GM08714 (cell line): ENCODE data around the gene IL19.

ENCODE experiments used
- H3K4me3 ChIP-seq: fragments of 200-500 bp; sonication (Bioruptor generic); 2 replicates; pipeline ENCODE4 v1.5.1; 2014; ENCODE audit warnings: mild to moderate bottlenecking, low read length, inconsistent platforms
- ZNF274 ChIP-seq: IDR thresholded peaks from 2 replicates; pipeline ENCODE4 v1.6.1; 2012; ENCODE audit warnings: mild to moderate bottlenecking, low read depth, low read length

IL19 gene

GRCh38 chr1:206878456-206878855 is 107.9 kb downstream of the IL19 start:
- no peak for TF ChIP-seq ZNF274
- H3K4me3 ChIP-seq: no peak overlapping the region

- H3K4me3 ChIP-seq: no peak overlapping the region
- TF ChIP-seq ZNF274: no peak
Observed at GRCh38 chr1:206880314-206880713, 109.7 kb downstream of the IL19 start.

- H3K4me3 ChIP-seq: no peak overlapping the region
- no peak for TF ChIP-seq ZNF274
Observed at GRCh38 chr1:206882555-206882954, 112.0 kb downstream of the IL19 start.

GRCh38 chr1:206883160-206883559 is 112.6 kb downstream of the IL19 start:
- no peak overlapping the region for H3K4me3 ChIP-seq
- no peak for TF ChIP-seq ZNF274

GRCh38 chr1:206883876-206884275 is 113.3 kb downstream of the IL19 start:
- no peak for TF ChIP-seq ZNF274

GRCh38 chr1:206885341-206886060 is 114.9 kb downstream of the IL19 start:
- H3K4me3 ChIP-seq: no peak overlapping the region
- no peak for TF ChIP-seq ZNF274

More at GRCh38 chr1:206883876-206884275, 113.3 kb downstream of the IL19 start:
- H3K4me3 ChIP-seq: no peak overlapping the region

- no peak overlapping the region for H3K4me3 ChIP-seq
- no peak for TF ChIP-seq ZNF274
Observed at GRCh38 chr1:206886831-206887230, 116.3 kb downstream of the IL19 start.

- no peak overlapping the region for H3K4me3 ChIP-seq
- TF ChIP-seq ZNF274: no peak
Observed at GRCh38 chr1:206887701-206888100, 117.1 kb downstream of the IL19 start.

- TF ChIP-seq ZNF274: no peak
- H3K4me3 ChIP-seq: no peak overlapping the region
Observed at GRCh38 chr1:206890125-206891060, 119.8 kb downstream of the IL19 start.

- TF ChIP-seq ZNF274: no peak
- no peak overlapping the region for H3K4me3 ChIP-seq
Observed at GRCh38 chr1:206891412-206891811, 120.8 kb downstream of the IL19 start.
